Stimulated activated effector memory CD8-positive, alpha-beta T cell treated with anti-CD3 and anti-CD28 coated beads, Interleukin-12 subunit alpha, Interleukin-12 subunit beta, amount 100 ng/mL, for 72 hours (primary cell): Measurements from ENCODE around the gene SLAMF1.
A peak's percentile ranks its signal among the peaks of the same experiment; 100 is the strongest.

Experiments used
- ATAC-seq: fragments of 150-1000 bp; cut with Tn5 transposase; 2 replicates; pipeline ENCODE4 v1.10.0; 2021
- DNase-seq, 2 donors: peaks; one replicate each; pipeline ENCODE4 v3.0.0; 2021 to 2022; ENCODE audit warnings: low spot score in 2 of 2
- H3K27ac Mint-ChIP-seq: one replicate; pipeline ENCODE4 v1.8.0; 2022; ENCODE audit warnings: mild to moderate bottlenecking, mixed read lengths
- H3K36me3 Mint-ChIP-seq: one replicate; pipeline ENCODE4 v1.8.0; 2022; ENCODE audit warnings: mild to moderate bottlenecking, mixed read lengths
- H3K4me1 Mint-ChIP-seq: one replicate; pipeline ENCODE4 v1.8.0; 2022; ENCODE audit warnings: mixed read lengths
- H3K4me3 Mint-ChIP-seq: one replicate; pipeline ENCODE4 v1.8.0; 2022; ENCODE audit warnings: mild to moderate bottlenecking, mixed read lengths
- H3K9me3 Mint-ChIP-seq: one replicate; pipeline ENCODE4 v1.8.0; 2022; ENCODE audit warnings: mixed read lengths

The SLAMF1 gene

GRCh38 chr1:160625725-160626498 lies 20.9 kb downstream of the SLAMF1 start:
- peak overlapping the region; percentile 98 for H3K27ac Mint-ChIP-seq
- peak; percentile 58 for ATAC-seq

GRCh38 chr1:160625321-160625720 lies 21.5 kb downstream of the SLAMF1 start:
- no peak for DNase-seq
- Mint-ChIP-seq H3K4me1 (peaks cover 88% of the 10 kb centered on the region), H3K9me3 (no peaks in the 10 kb centered on the region), H3K27ac (peak overlapping the region; percentile 98), H3K36me3 (peaks cover 100% of the 10 kb centered on the region), H3K4me3 (peak overlapping the region; percentile 76)
- ATAC-seq, result no peak

More at GRCh38 chr1:160625725-160626498, 20.9 kb downstream of the SLAMF1 start:
- Mint-ChIP-seq H3K36me3 (peaks cover 100% of the 10 kb centered on the region), H3K9me3 (no peaks in the 10 kb centered on the region), H3K4me1 (peaks cover 92% of the 10 kb centered on the region), H3K4me3 (peak overlapping the region; percentile 76)
- peak in 1 of 2 donors; percentile 73 for DNase-seq

DNA sequence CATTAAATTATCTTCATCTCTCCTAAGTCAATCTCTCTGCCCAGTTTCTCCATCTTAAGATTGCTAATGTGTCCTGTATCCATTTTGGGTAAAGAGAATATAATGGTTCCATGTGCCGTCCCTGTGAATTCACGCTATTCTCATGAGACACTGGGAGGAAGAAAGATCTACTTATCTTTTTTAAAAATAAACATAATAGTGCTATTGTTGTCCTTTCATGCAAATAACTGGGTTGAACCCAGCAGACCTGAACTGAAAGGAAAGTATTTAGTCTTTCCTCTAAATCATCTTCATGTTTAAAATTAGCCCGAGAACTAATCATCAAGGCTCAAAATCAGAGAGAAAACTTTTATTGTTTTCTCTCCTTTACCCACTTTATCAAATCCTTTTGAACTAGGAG lies 22.4 kb downstream of the SLAMF1 start:
- H3K4me3 Mint-ChIP-seq, result peak overlapping the region; percentile 76
- H3K36me3 Mint-ChIP-seq, result peaks cover 100% of the 10 kb centered on the region
- no peak for ATAC-seq
- peak overlapping the region; percentile 98 for H3K27ac Mint-ChIP-seq
- DNase-seq, result no peak
- H3K9me3 Mint-ChIP-seq, result no peaks in the 10 kb centered on the region
- peaks cover 87% of the 10 kb centered on the region for H3K4me1 Mint-ChIP-seq

DNA sequence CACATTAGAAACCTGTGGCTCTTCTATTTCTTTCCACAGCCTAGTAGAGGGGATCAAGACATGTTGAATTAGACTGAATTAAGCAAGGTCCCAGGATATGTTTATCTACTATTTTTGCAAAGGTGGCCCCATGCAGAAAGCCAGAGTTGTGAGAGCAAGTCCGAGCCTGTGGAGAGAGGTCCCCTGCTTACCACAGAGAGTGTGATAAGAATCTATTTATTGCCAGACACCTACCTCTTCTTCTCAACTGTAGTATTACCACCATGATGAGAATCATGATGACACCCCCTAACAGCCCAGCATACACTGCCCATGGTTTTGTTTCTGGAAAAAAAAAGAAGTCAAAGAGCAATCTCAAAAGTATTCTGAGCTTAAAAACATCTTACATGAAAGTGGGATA lies 23.0 kb downstream of the SLAMF1 start:
- peak overlapping the region; percentile 98 for H3K27ac Mint-ChIP-seq
- H3K9me3 Mint-ChIP-seq, result peaks cover 4% of the 10 kb centered on the region
- H3K4me1 Mint-ChIP-seq, result peaks cover 91% of the 10 kb centered on the region
- peaks cover 100% of the 10 kb centered on the region for H3K36me3 Mint-ChIP-seq
- DNase-seq (no peak), ATAC-seq (peak; percentile 38)
- peak overlapping the region; percentile 76 for H3K4me3 Mint-ChIP-seq

- H3K36me3 Mint-ChIP-seq, result peaks cover 100% of the 10 kb centered on the region
Measured at GRCh38 chr1:160623227-160623633, 23.6 kb downstream of the SLAMF1 start.

GRCh38 chr1:160622501-160623226 lies 24.2 kb downstream of the SLAMF1 start:
- H3K36me3 Mint-ChIP-seq, result peaks cover 100% of the 10 kb centered on the region
- no peak for ATAC-seq
- peak overlapping the region; percentile 76 for H3K4me3 Mint-ChIP-seq
- peaks cover 88% of the 10 kb centered on the region for H3K4me1 Mint-ChIP-seq
- peak overlapping the region; percentile 98 for H3K27ac Mint-ChIP-seq
- DNase-seq, result no peak
- peaks cover 4% of the 10 kb centered on the region for H3K9me3 Mint-ChIP-seq

More at GRCh38 chr1:160623227-160623633, 23.6 kb downstream of the SLAMF1 start:
- ATAC-seq (peak; percentile 78), DNase-seq (peak in 1 of 2 donors; percentile 80)
- Mint-ChIP-seq H3K27ac (peak overlapping the region; percentile 98), H3K9me3 (peaks cover 4% of the 10 kb centered on the region), H3K4me3 (peak overlapping the region; percentile 76), H3K4me1 (peaks cover 90% of the 10 kb centered on the region)

DNA sequence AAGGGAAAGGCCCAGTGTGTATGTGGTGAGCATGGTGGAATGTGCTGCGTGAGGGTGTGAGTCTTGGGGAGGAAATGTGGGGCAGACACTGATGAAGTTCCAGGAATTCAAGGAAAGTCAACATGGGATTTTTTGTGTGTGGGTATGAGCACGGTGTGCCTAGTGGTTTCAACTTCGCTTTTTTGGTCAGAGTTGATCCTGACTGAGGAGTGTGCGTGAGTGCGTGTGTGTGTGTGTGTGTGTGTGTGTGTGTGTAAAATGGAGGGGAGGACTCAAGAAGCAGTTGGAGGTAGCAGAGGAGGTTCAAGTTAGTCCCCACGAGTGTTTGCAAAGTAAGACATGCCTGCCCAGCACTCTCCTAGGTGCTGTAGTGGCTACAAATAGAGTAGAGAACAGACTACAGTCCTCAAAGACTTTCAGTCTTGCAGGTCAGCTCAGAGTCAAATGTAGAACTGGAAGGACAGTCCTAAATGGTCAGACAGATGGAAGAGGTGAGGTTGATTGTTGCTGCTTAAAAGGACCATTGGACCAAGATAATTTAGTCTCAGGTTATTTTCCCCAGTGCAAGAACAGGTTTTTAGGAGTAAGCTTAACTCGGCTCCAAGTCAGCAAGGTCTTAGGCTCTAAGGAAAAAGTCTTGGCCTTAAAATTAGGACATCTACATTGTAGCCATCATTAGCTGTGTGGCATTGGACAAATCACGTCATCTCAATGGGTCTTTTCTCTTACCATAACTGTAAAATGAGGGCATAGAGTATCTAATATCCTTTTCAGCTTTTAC lies 25.0 kb downstream of the SLAMF1 start:
- peaks cover 100% of the 10 kb centered on the region for H3K36me3 Mint-ChIP-seq
- H3K9me3 Mint-ChIP-seq, result peaks cover 4% of the 10 kb centered on the region
- ATAC-seq (no peak), DNase-seq (no peak)
- peaks cover 82% of the 10 kb centered on the region for H3K4me1 Mint-ChIP-seq
- H3K27ac Mint-ChIP-seq, result peak overlapping the region; percentile 98
- H3K4me3 Mint-ChIP-seq, result peak overlapping the region; percentile 76

GRCh38 chr1:160620942-160621632 lies 25.8 kb downstream of the SLAMF1 start:
- Mint-ChIP-seq H3K4me3 (peak overlapping the region; percentile 76), H3K4me1 (peaks cover 74% of the 10 kb centered on the region), H3K27ac (peak overlapping the region; percentile 98), H3K36me3 (peaks cover 100% of the 10 kb centered on the region), H3K9me3 (peaks cover 4% of the 10 kb centered on the region)
- ATAC-seq (no peak), DNase-seq (peak in 1 of 2 donors; percentile 49)

- Mint-ChIP-seq H3K27ac (peak overlapping the region; percentile 40), H3K36me3 (peaks cover 100% of the 10 kb centered on the region), H3K9me3 (peaks cover 4% of the 10 kb centered on the region), H3K4me3 (no peak overlapping the region), H3K4me1 (peaks cover 62% of the 10 kb centered on the region)
- ATAC-seq (no peak), DNase-seq (no peak)
Measured at GRCh38 chr1:160619742-160620277, 27.0 kb downstream of the SLAMF1 start.

DNA sequence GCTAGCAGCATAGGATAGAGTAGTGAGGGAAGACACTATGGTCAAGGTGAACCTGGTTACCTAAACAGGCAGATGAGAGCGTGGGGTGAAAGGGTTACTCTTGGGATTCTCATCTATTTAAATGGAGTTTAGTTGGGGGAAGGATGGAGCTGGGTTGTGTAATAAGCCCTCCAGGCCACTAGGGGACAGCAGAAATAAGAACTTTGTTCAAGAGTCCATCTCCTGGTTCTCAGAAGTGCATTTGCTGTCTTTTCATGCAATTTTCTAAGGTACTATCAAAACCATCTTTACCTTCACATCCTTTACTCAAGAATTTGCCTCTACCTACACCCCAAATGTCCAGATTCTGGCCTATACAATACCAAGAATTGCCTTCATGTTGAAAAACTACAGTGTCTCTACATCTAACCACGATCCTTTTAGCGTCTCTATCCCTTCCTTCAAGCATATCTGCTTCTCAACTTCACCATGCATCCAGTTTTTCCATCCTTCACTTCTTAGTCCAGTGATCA lies 28.0 kb downstream of the SLAMF1 start:
- DNase-seq (no peak), ATAC-seq (no peak)
- Mint-ChIP-seq H3K27ac (peak overlapping the region; percentile 40), H3K36me3 (peaks cover 100% of the 10 kb centered on the region), H3K9me3 (peaks cover 4% of the 10 kb centered on the region), H3K4me1 (peaks cover 58% of the 10 kb centered on the region), H3K4me3 (no peak overlapping the region)

GRCh38 chr1:160618327-160618726 lies 28.5 kb downstream of the SLAMF1 start:
- H3K9me3 Mint-ChIP-seq, result peaks cover 4% of the 10 kb centered on the region
- ATAC-seq (no peak), DNase-seq (no peak)
- H3K36me3 Mint-ChIP-seq, result peaks cover 100% of the 10 kb centered on the region
- H3K4me3 Mint-ChIP-seq, result no peak overlapping the region
- peak overlapping the region; percentile 12 for H3K27ac Mint-ChIP-seq
- peaks cover 58% of the 10 kb centered on the region for H3K4me1 Mint-ChIP-seq

DNA sequence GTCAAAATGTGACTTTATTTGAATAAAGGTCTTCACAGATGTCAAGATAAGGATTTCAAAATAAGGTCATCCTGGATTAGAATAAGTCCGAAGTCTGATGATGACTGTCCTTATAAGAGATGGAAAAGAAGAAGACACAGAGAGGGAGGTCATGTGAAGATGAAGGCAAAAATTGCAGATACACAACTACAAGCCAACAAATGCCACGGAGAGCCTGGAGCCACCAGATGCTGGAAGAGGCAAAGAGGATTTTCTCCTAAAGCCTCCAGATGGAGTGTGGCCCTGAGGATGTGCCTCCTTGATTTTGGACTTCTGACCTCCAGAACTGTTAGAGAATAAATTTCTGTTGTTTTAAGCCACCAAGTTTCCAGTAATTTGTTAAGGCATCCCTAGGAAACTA lies 31.2 kb downstream of the SLAMF1 start:
- H3K27ac Mint-ChIP-seq, result no peak overlapping the region

DNA sequence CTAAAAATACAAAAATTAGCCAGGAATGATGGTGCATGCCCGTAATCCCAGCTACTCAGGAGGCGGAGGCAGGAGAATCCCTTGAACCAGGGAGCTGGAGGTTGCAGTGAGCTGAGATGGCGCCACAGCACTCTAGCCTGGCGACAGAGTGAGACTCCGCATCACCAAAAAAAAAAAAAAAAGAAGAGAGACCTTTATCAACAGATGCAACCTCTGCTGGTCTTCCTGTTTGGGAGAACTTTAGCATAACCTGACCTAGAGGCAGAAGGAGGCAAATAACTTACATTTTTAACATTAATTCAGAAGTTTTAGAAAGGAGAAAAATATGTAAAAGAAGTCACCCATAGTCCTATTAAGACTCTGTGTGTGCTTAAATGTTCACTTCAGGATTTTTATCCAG lies 32.4 kb downstream of the SLAMF1 start:
- DNase-seq (no peak), ATAC-seq (no peak)
- H3K36me3 Mint-ChIP-seq, result peaks cover 100% of the 10 kb centered on the region
- H3K27ac Mint-ChIP-seq, result peak overlapping the region; percentile 89
- no peak overlapping the region for H3K4me3 Mint-ChIP-seq
- peaks cover 4% of the 10 kb centered on the region for H3K9me3 Mint-ChIP-seq
- peaks cover 50% of the 10 kb centered on the region for H3K4me1 Mint-ChIP-seq

More for the DNA sequence above, 31.2 kb downstream of the SLAMF1 start:
- H3K4me1 Mint-ChIP-seq, result peaks cover 53% of the 10 kb centered on the region
- H3K4me3 Mint-ChIP-seq, result no peak overlapping the region
- H3K9me3 Mint-ChIP-seq, result peaks cover 4% of the 10 kb centered on the region
- no peak for DNase-seq
- peaks cover 100% of the 10 kb centered on the region for H3K36me3 Mint-ChIP-seq
- no peak for ATAC-seq

GRCh38 chr1:160612613-160613218 lies 34.1 kb downstream of the SLAMF1 start:
- DNase-seq (no peak), ATAC-seq (peak; percentile 29)
- Mint-ChIP-seq H3K36me3 (peaks cover 100% of the 10 kb centered on the region), H3K4me1 (peaks cover 52% of the 10 kb centered on the region), H3K9me3 (no peaks in the 10 kb centered on the region), H3K27ac (peak overlapping the region; percentile 89), H3K4me3 (no peak overlapping the region)
